Liver (tissue), 9 donors: Measurements from ENCODE around the gene COA8. TPM values are rescaled to one million over a fixed set of nuclear protein-coding genes. Genes with fewer than 3 reads are reported as not detected.

Experiments used
- DNase-seq: peaks from one replicate; pipeline ENCODE4 v3.0.0-alpha.2; 2017; ENCODE audit warnings: low spot score
- H3K27ac ChIP-seq, 2 donors: one replicate each; pipeline ENCODE4 v1.7.0; 2013; ENCODE audit warnings: inconsistent platforms in 2 of 2, low read length in 2 of 2, control low read depth in 1 of 2, low read depth in 1 of 2, mild to moderate bottlenecking in 1 of 2
- H3K27me3 ChIP-seq, 4 donors: one replicate each; pipeline versions ENCODE4 v1.6.1 to v1.7.0; 2013; ENCODE audit warnings: low read length in 3 of 4, inconsistent platforms in 1 of 4, mild to moderate bottlenecking in 1 of 4, moderate library complexity in 1 of 4; ENCODE audit not compliant: control insufficient read depth in 4 of 4, insufficient read depth in 4 of 4
- H3K36me3 ChIP-seq, 4 donors: one replicate each; pipeline versions ENCODE4 v1.6.1 to v1.7.0; 2013; ENCODE audit warnings: low read length in 3 of 4, mild to moderate bottlenecking in 3 of 4, low read depth in 1 of 4, moderate library complexity in 1 of 4; ENCODE audit not compliant: control insufficient read depth in 4 of 4, insufficient read depth in 3 of 4
- H3K4me1 ChIP-seq, 4 donors: one replicate each; pipeline versions ENCODE4 v1.6.1 to v1.7.0; 2013; ENCODE audit warnings: low read length in 3 of 4, mild to moderate bottlenecking in 3 of 4, moderate library complexity in 1 of 4; ENCODE audit not compliant: control insufficient read depth in 4 of 4, insufficient read depth in 4 of 4
- H3K4me3 ChIP-seq, 3 donors: one replicate each; pipeline versions ENCODE4 v1.6.1 to v1.7.0; 2013; ENCODE audit warnings: low read length in 3 of 3, control low read depth in 1 of 3, low read depth in 1 of 3, mild to moderate bottlenecking in 1 of 3
- H3K9ac ChIP-seq, 2 donors: one replicate each; pipeline ENCODE4 v1.7.0; 2013; ENCODE audit warnings: low read length in 2 of 2, mild to moderate bottlenecking in 2 of 2, moderate library complexity in 2 of 2, control low read depth in 1 of 2, low read depth in 1 of 2
- H3K9me3 ChIP-seq, 4 donors: one replicate each; pipeline versions ENCODE4 v1.6.1 to v1.7.0; 2013; ENCODE audit warnings: low read length in 3 of 4; ENCODE audit not compliant: control insufficient read depth in 4 of 4
- EGR1 ChIP-seq, 2 donors: IDR thresholded peaks; 2 replicates each; pipeline ENCODE4 v1.6.1; 2016 to 2018; ENCODE audit warnings: antibody characterized with exemption in 2 of 2, low read depth in 2 of 2
- FOXA1 ChIP-seq: IDR thresholded peaks from 2 replicates; pipeline ENCODE4 v1.6.1; 2016; ENCODE audit warnings: antibody characterized with exemption
- GABPA ChIP-seq, 2 donors: IDR thresholded peaks in 1 of 2; conservative IDR thresholded peaks in 1 of 2; 2 replicates each; pipeline ENCODE4 v1.6.1; 2016; ENCODE audit warnings: antibody characterized with exemption in 2 of 2, mild to moderate bottlenecking in 1 of 2, moderate library complexity in 1 of 2
- HNF4A ChIP-seq, 2 donors: conservative IDR thresholded peaks; 2 replicates each; pipeline ENCODE4 v1.6.1; 2016; ENCODE audit warnings: antibody characterized with exemption in 2 of 2, mild to moderate bottlenecking in 2 of 2
- HNF4G ChIP-seq: IDR thresholded peaks from 2 replicates; pipeline ENCODE4 v1.6.1; 2016; ENCODE audit warnings: antibody characterized with exemption
- JUND ChIP-seq, 2 donors: IDR thresholded peaks; 2 replicates each; pipeline ENCODE4 v1.6.1; 2016; ENCODE audit warnings: antibody characterized with exemption in 2 of 2
- RAD21 ChIP-seq, 2 donors: IDR thresholded peaks; 2 replicates each; pipeline ENCODE4 v1.6.1; 2016; ENCODE audit warnings: antibody characterized with exemption in 2 of 2, mild to moderate bottlenecking in 2 of 2
- TAF1 ChIP-seq: conservative IDR thresholded peaks from 2 replicates; pipeline ENCODE4 v1.6.1; 2016; ENCODE audit warnings: antibody characterized with exemption, mild to moderate bottlenecking
- YY1 ChIP-seq: IDR thresholded peaks from 2 replicates; pipeline ENCODE4 v1.6.1; 2016; ENCODE audit warnings: antibody characterized with exemption, mild to moderate bottlenecking
- WGBS: extraction: QIAGEN DNeasy Blood & Tissue Kit; methylation state at CpG from one replicate; pipeline ENCODE4 v1.1.7; 2013; 5-methylcytosine and 5-hydroxymethylcytosine counted together
- polyA plus RNA-seq, 2 donors: library from polyadenylated mRNA; stranded (reverse) in 1 of 2; unstranded in 1 of 2; fragments of 200-250 nt in 1 of 2; fragments of >200 nt in 1 of 2; fragmentation: Nextera tagmentation in 1 of 2; extraction: Ambion mirVana in 1 of 2; gene quantifications; one replicate each; pipeline versions ENCODE4 v1.2.1 to v1.2.3, GENCODE V29; 2013 to 2015
- total RNA-seq, 2 donors: library from RNA; depleted of rRNA; stranded (reverse); fragments of >200 nt; gene quantifications; one replicate each; pipeline ENCODE4 v1.2.3, GENCODE V29; 2014
- TF ChIP-seq, protein P1 (sequence below): IDR thresholded peaks from 2 replicates; pipeline ENCODE4 v1.6.1; 2016; ENCODE audit warnings: antibody characterized with exemption, mild to moderate bottlenecking
- TF ChIP-seq, protein P2 (sequence below): fragments of 150-350 bp; IDR thresholded peaks from 2 replicates; pipeline ENCODE4 v1.5.1; 2017; ENCODE audit warnings: improper control_type of control experiment, low read depth, low read length; ENCODE audit not compliant: missing input control
- TF ChIP-seq, protein P3 (sequence below): IDR thresholded peaks from 2 replicates; pipeline ENCODE4 v1.6.1; 2016; ENCODE audit warnings: antibody characterized with exemption
- TF ChIP-seq, protein P4 (sequence below): IDR thresholded peaks from 2 replicates; pipeline ENCODE4 v1.6.1; 2016; ENCODE audit warnings: antibody characterized with exemption
- TF ChIP-seq, protein P5 (sequence below): IDR thresholded peaks from 2 replicates; pipeline ENCODE4 v1.6.1; 2016; ENCODE audit warnings: antibody characterized with exemption
- donor health status: healthy.
- donor health status: healthy.
- donor health status: healthy.
- donor health status: healthy.
- donor health status: healthy.

The COA8 gene
- total and polyA plus RNA-seq, 4 donors, result 8.3 to 35.5 (median 17.0) TPM

DNA sequence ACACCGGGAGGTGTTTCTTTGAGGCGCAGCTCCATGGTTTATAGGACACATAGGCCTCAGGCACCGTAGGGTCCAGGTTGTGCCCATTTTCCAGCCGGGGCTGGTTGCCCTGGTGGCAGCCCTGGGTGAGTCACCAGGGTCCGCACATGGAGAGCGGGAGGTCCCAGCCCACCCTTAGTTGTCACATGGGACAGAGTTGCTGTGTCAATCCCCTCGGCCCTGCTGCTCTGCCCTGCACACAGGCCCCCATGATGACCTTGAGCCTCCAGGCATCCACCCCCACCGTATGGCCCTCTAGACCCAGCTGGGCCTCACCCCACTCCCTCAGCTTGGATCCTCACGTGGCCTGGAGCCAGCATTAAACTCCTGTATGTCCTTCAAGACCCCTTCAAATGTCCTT lies 26.1 kb upstream of the COA8 start:
- TF ChIP-seq, protein P1, sequence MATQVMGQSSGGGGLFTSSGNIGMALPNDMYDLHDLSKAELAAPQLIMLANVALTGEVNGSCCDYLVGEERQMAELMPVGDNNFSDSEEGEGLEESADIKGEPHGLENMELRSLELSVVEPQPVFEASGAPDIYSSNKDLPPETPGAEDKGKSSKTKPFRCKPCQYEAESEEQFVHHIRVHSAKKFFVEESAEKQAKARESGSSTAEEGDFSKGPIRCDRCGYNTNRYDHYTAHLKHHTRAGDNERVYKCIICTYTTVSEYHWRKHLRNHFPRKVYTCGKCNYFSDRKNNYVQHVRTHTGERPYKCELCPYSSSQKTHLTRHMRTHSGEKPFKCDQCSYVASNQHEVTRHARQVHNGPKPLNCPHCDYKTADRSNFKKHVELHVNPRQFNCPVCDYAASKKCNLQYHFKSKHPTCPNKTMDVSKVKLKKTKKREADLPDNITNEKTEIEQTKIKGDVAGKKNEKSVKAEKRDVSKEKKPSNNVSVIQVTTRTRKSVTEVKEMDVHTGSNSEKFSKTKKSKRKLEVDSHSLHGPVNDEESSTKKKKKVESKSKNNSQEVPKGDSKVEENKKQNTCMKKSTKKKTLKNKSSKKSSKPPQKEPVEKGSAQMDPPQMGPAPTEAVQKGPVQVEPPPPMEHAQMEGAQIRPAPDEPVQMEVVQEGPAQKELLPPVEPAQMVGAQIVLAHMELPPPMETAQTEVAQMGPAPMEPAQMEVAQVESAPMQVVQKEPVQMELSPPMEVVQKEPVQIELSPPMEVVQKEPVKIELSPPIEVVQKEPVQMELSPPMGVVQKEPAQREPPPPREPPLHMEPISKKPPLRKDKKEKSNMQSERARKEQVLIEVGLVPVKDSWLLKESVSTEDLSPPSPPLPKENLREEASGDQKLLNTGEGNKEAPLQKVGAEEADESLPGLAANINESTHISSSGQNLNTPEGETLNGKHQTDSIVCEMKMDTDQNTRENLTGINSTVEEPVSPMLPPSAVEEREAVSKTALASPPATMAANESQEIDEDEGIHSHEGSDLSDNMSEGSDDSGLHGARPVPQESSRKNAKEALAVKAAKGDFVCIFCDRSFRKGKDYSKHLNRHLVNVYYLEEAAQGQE, result no peak
- TF ChIP-seq, protein P2, sequence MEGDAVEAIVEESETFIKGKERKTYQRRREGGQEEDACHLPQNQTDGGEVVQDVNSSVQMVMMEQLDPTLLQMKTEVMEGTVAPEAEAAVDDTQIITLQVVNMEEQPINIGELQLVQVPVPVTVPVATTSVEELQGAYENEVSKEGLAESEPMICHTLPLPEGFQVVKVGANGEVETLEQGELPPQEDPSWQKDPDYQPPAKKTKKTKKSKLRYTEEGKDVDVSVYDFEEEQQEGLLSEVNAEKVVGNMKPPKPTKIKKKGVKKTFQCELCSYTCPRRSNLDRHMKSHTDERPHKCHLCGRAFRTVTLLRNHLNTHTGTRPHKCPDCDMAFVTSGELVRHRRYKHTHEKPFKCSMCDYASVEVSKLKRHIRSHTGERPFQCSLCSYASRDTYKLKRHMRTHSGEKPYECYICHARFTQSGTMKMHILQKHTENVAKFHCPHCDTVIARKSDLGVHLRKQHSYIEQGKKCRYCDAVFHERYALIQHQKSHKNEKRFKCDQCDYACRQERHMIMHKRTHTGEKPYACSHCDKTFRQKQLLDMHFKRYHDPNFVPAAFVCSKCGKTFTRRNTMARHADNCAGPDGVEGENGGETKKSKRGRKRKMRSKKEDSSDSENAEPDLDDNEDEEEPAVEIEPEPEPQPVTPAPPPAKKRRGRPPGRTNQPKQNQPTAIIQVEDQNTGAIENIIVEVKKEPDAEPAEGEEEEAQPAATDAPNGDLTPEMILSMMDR, result no peak
- no peak for TF ChIP-seq HNF4G
- TF ChIP-seq FOXA1, result no peak
- Histone ChIP-seq H3K9ac (no peak overlapping the region), H3K9me3 (no peaks in the 10 kb centered on the region), H3K36me3 (peaks cover 0 to 23% (median 3%) of the 10 kb centered on the region in 4 donors), H3K4me1 (peaks cover 0 to under 1% (median 0%) of the 10 kb centered on the region in 4 donors), H3K27ac (no peak overlapping the region), H3K27me3 (no peaks in the 10 kb centered on the region), H3K4me3 (no peak overlapping the region)
- no peak for DNase-seq
- WGBS, result 82% methylated on average over 9 of the region's 9 CpGs

DNA sequence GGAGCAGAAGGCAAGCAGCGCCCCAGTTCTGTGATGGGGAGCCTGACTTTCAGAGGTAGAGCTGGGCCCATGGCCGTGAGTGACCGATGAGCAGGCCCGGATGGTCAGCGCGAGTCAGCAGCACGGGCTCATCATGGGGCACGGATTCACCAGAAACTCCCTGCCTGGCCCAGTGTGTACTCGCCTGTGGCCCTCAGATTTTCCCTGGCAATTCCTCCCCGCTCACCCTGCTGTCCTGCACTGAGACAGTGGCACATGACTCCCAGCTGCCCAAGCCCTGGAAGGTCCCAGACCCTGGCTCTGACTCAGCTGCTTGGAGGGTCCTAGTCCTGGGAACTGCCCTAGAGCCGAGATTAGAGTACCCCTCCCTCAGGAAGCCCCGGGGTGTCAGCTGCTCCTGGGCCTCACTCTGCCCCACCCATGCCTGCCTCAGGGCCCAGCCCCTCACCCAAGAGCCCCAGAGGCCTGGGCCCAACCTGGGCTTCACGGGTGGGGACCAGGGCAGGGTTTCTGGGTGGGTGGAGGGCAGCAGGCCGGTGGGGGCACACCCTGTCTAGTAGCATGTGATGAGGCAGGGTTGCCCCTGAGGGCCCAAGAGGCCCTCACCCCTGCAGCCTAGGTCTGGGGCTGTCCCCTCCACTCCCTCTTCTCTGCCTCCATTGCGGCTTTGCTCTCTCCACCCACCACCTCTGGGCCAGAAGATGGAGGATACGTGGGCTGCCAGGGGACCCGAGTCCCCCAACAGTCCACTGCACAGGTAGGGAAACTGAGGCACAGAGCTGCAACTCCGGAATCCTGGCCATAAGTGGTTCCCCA lies 25.4 kb upstream of the COA8 start:
- WGBS, result 83% methylated on average over 18 of the region's 18 CpGs
- Histone ChIP-seq H3K27ac (no peak overlapping the region), H3K36me3 (peaks cover 0 to 23% (median 3%) of the 10 kb centered on the region in 4 donors), H3K4me1 (no peaks in the 10 kb centered on the region), H3K9me3 (no peaks in the 10 kb centered on the region), H3K9ac (no peak overlapping the region), H3K27me3 (no peaks in the 10 kb centered on the region), H3K4me3 (no peak overlapping the region)
- no peak for DNase-seq
- TF ChIP-seq HNF4G, result no peak
- TF ChIP-seq, protein P3, sequence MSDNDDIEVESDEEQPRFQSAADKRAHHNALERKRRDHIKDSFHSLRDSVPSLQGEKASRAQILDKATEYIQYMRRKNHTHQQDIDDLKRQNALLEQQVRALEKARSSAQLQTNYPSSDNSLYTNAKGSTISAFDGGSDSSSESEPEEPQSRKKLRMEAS, result no peak
- TF ChIP-seq RAD21 (IDR thresholded peaks at IDR 0.05), result no peak

DNA sequence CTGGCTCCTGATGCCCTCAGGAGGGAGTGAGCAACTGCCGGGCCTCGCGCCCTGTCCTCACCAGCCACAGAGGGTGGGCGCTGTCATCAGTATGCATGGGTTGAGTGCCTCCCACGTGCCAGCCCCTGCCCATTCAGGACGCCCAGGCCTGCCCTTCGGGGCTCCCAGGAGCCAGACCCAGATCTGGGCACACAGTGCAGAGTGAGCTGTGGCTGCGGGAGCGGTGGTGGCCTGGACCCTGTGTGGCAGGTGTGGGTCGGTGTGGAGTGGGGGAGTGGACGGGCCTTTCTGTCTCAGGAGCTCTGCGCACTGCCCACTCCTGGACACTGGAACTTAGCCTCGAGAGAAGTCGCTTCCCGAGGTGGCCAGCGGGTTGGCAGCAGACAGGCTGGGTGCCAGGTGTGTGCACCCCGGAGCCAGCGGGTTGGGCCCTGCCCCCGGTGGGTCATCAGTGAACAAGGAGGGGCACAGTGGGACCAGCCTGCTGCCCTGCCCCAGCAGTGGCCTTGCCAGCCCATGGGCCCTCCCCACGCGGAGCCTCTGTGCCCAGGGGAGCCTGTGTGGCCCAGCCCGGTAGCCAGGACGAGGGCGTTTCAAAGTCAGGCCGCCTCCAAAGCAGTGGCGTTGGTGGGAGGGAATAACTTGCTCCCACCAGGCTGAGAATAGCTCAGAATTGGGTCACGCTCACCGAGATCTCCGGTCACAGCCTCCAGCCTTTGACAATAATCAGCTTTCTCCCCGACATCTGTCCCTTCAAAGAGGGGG lies 24.3 kb upstream of the COA8 start:
- H3K9ac ChIP-seq, result no peak overlapping the region
- WGBS, result 50% methylated on average over 30 of the region's 30 CpGs
- no peak for DNase-seq
- TF ChIP-seq HNF4A (conservative IDR thresholded peaks at IDR 0.05), result no peak
- TF ChIP-seq, protein P3, result no peak
- TF ChIP-seq, protein P4, sequence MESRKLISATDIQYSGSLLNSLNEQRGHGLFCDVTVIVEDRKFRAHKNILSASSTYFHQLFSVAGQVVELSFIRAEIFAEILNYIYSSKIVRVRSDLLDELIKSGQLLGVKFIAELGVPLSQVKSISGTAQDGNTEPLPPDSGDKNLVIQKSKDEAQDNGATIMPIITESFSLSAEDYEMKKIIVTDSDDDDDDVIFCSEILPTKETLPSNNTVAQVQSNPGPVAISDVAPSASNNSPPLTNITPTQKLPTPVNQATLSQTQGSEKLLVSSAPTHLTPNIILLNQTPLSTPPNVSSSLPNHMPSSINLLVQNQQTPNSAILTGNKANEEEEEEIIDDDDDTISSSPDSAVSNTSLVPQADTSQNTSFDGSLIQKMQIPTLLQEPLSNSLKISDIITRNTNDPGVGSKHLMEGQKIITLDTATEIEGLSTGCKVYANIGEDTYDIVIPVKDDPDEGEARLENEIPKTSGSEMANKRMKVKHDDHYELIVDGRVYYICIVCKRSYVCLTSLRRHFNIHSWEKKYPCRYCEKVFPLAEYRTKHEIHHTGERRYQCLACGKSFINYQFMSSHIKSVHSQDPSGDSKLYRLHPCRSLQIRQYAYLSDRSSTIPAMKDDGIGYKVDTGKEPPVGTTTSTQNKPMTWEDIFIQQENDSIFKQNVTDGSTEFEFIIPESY, result no peak
- TF ChIP-seq JUND (IDR thresholded peaks at IDR 0.05), result no peak
- TF ChIP-seq EGR1 (IDR thresholded peaks at IDR 0.05; ENCODE audit: low read depth in 2 of 2), result no peak
- TF ChIP-seq TAF1, result no peak
- TF ChIP-seq GABPA (IDR thresholded peaks at IDR 0.05 in 1 of 2, conservative IDR thresholded peaks at IDR 0.05 in 1 of 2), result no peak
- TF ChIP-seq, protein P5, sequence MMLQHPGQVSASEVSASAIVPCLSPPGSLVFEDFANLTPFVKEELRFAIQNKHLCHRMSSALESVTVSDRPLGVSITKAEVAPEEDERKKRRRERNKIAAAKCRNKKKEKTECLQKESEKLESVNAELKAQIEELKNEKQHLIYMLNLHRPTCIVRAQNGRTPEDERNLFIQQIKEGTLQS, result no peak
- TF ChIP-seq, protein P2, result no peak
- no peak for TF ChIP-seq YY1

More for the DNA sequence above, 24.3 kb upstream of the COA8 start:
- H3K4me1 ChIP-seq, result peaks cover 0 to under 1% (median 0%) of the 10 kb centered on the region in 4 donors
- no peak overlapping the region for H3K27ac ChIP-seq
- H3K27me3 ChIP-seq, result no peaks in the 10 kb centered on the region
- no peaks in the 10 kb centered on the region for H3K9me3 ChIP-seq
- no peak overlapping the region for H3K4me3 ChIP-seq
- H3K36me3 ChIP-seq, result peaks cover 0 to 19% (median 0%) of the 10 kb centered on the region in 4 donors
